ENCODE measurements around the gene ABCA13. TPM values are rescaled to one million over a fixed set of nuclear protein-coding genes. Genes with fewer than 3 reads are reported as not detected.

ABCA13 gene
- polyA plus RNA-seq, 3 donors = 0.10 to 0.41 (median 0.37) TPM

GRCh38 chr7:48636391-48637015, 465.2 kb downstream of the ABCA13 start:
- H3K9me3 Mint-ChIP-seq = peaks cover 0 to 8% (median 5%) of the 10 kb centered on the region in 7 donors
- peaks cover 2 to 6% of the 10 kb centered on the region in 2 donors for H3K27me3 ChIP-seq (ENCODE audit: control insufficient read depth in 2 of 2, insufficient read depth in 2 of 2, low read length in 2 of 2)
- 100% methylated on average over 1 of the region's 3 CpGs for WGBS (ENCODE audit: insufficient coverage)
- no peak for TF ChIP-seq CTCF (IDR thresholded peaks at IDR 0.05)
- H3K9me3 ChIP-seq (replicated peaks in 1 of 2; ENCODE audit: control insufficient read depth in 1 of 2, insufficient read depth in 1 of 2, low read length in 2 of 2) = no peaks in the 10 kb centered on the region
- H4K20me1 ChIP-seq (ENCODE audit: insufficient read depth, low read length) = no peaks in the 10 kb centered on the region
- no peaks in the 10 kb centered on the region for H3K4me1 Mint-ChIP-seq
- no peak overlapping the region for H3K27ac ChIP-seq (ENCODE audit: low read depth in 1 of 2, low read length in 2 of 2)
- H3K9ac ChIP-seq (ENCODE audit: insufficient read depth, low read length, poor library complexity, severe bottlenecking) = no peak overlapping the region
- H3K36me3 Mint-ChIP-seq = no peaks in the 10 kb centered on the region
- no peak overlapping the region for H3K4me3 ChIP-seq (replicated peaks in 1 of 3; ENCODE audit: low read depth in 2 of 3, low read length in 3 of 3)
- H3K4me1 ChIP-seq (ENCODE audit: control insufficient read depth in 1 of 2, insufficient read depth in 2 of 2, low read length in 2 of 2) = no peaks in the 10 kb centered on the region
- intact Hi-C loops (cut with micrococcal nuclease) = no loop called here
- H3K36me3 ChIP-seq (replicated peaks in 1 of 2; ENCODE audit: control insufficient read depth in 1 of 2, insufficient read depth in 2 of 2, low read length in 2 of 2) = no peaks in the 10 kb centered on the region
- no peak overlapping the region for H2AFZ ChIP-seq (ENCODE audit: insufficient read depth, low read depth, low read length, poor library complexity, severe bottlenecking)
- H3K27ac Mint-ChIP-seq = no peak overlapping the region
- no peaks in the 10 kb centered on the region for H3K79me2 ChIP-seq (ENCODE audit: insufficient read depth, low read length)
- H3K4me3 Mint-ChIP-seq = peak overlapping the region in 1 of 2 donors; percentile 44
- no peak for DNase-seq
- peaks cover 6 to 20% (median 14%) of the 10 kb centered on the region in 3 donors for H3K27me3 Mint-ChIP-seq (ENCODE audit: low read depth in 3 of 3)
- no peak overlapping the region for H3K4me2 ChIP-seq (replicated peaks; ENCODE audit: extremely low read depth, low read length, poor library complexity, severe bottlenecking)

- no peak overlapping the region for H3K27ac Mint-ChIP-seq
- DNase-seq = no peak
- no peak overlapping the region for H3K27ac ChIP-seq (ENCODE audit: low read depth in 1 of 2, low read length in 2 of 2)
- H3K4me3 Mint-ChIP-seq = no peak overlapping the region
- H3K36me3 ChIP-seq (replicated peaks in 1 of 2; ENCODE audit: control insufficient read depth in 1 of 2, insufficient read depth in 2 of 2, low read length in 2 of 2) = no peaks in the 10 kb centered on the region
- TF ChIP-seq CTCF (IDR thresholded peaks at IDR 0.05) = no peak
- H3K9ac ChIP-seq (ENCODE audit: insufficient read depth, low read length, poor library complexity, severe bottlenecking) = no peak overlapping the region
- H3K9me3 ChIP-seq (replicated peaks in 1 of 2; ENCODE audit: control insufficient read depth in 1 of 2, insufficient read depth in 1 of 2, low read length in 2 of 2) = no peaks in the 10 kb centered on the region
- H3K9me3 Mint-ChIP-seq = peaks cover 0 to 8% (median 2%) of the 10 kb centered on the region in 7 donors
- WGBS (ENCODE audit: insufficient coverage) = no CpG with 5 or more reads among the region's 1 CpG
- no peak overlapping the region for H2AFZ ChIP-seq (ENCODE audit: insufficient read depth, low read depth, low read length, poor library complexity, severe bottlenecking)
- H3K27me3 Mint-ChIP-seq (ENCODE audit: low read depth in 3 of 3) = peaks cover 4 to 22% (median 21%) of the 10 kb centered on the region in 3 donors
- H3K4me3 ChIP-seq (replicated peaks in 1 of 3; ENCODE audit: low read depth in 2 of 3, low read length in 3 of 3) = no peak overlapping the region
- no peaks in the 10 kb centered on the region for H3K36me3 Mint-ChIP-seq
- no peaks in the 10 kb centered on the region for H3K4me1 Mint-ChIP-seq
- no peak overlapping the region for H3K4me2 ChIP-seq (replicated peaks; ENCODE audit: extremely low read depth, low read length, poor library complexity, severe bottlenecking)
- no peaks in the 10 kb centered on the region for H3K4me1 ChIP-seq (ENCODE audit: control insufficient read depth in 1 of 2, insufficient read depth in 2 of 2, low read length in 2 of 2)
- intact Hi-C loops (cut with micrococcal nuclease) = no loop called here
- no peaks in the 10 kb centered on the region for H4K20me1 ChIP-seq (ENCODE audit: insufficient read depth, low read length)
- H3K27me3 ChIP-seq (ENCODE audit: control insufficient read depth in 2 of 2, insufficient read depth in 2 of 2, low read length in 2 of 2) = peaks cover 9 to 15% of the 10 kb centered on the region in 2 donors
- no peaks in the 10 kb centered on the region for H3K79me2 ChIP-seq (ENCODE audit: insufficient read depth, low read length)
Measured at GRCh38 chr7:48637382-48637781, 466.1 kb downstream of the ABCA13 start.
